Esophagus squamous epithelium (tissue), 5 donors: Measurements from ENCODE around the gene CACNA2D3. TPM values are rescaled to one million over a fixed set of nuclear protein-coding genes. Genes with fewer than 3 reads are reported as not detected.

Source experiments
- DNase-seq: peaks from one replicate; lab custom pipeline; 2025; lab: John Stamatoyannopoulos, UW
- H3K27ac ChIP-seq, 4 donors: fragments of 200-600 bp; sonication (generic); one replicate each; pipeline ENCODE4 v1.5.1; 2016 to 2019; ENCODE audit warnings: mild to moderate bottlenecking in 1 of 4
- H3K27me3 ChIP-seq, 4 donors: fragments of 200-600 bp; sonication (generic); 1 replicate in 3 of 4; 2 replicates in 1 of 4; pipeline versions ENCODE4 v1.5.1 to v1.6.0; 2017 to 2021; ENCODE audit warnings: antibody characterized with exemption in 1 of 4
- H3K36me3 ChIP-seq, 3 donors: fragments of 200-600 bp; sonication (generic); one replicate each; pipeline ENCODE4 v1.5.1; 2016 to 2019
- H3K4me1 ChIP-seq, 3 donors: fragments of 200-600 bp; sonication (generic); one replicate each; pipeline ENCODE4 v1.5.1; 2017 to 2019
- H3K4me3 ChIP-seq, 4 donors: fragments of 200-600 bp; sonication (generic); 1 replicate in 3 of 4; 2 replicates in 1 of 4; pipeline ENCODE4 v1.5.1; 2016 to 2019; ENCODE audit warnings: mild to moderate bottlenecking in 2 of 4, moderate library complexity in 1 of 4
- H3K9me3 ChIP-seq, 3 donors: fragments of 200-600 bp; sonication (generic); one replicate each; pipeline ENCODE4 v1.5.1; 2016 to 2019
- POLR2A ChIP-seq, 4 donors: fragments of 450-650 bp; IDR thresholded peaks; one replicate each; pipeline ENCODE4 v1.6.1; 2017; ENCODE audit warnings: antibody characterized with exemption in 4 of 4, mild to moderate bottlenecking in 4 of 4, moderate library complexity in 3 of 4
- whole genome bisulfite sequencing, 2 donors: methylation state at CpG; one replicate each; pipeline ENCODE4 v1.1.5; 2018; 5-methylcytosine and 5-hydroxymethylcytosine counted together
- intact Hi-C: fragments of 100-400 bp; cut with DNase I; formaldehyde crosslinking; loops from one replicate; pipeline ENCODE4 v1.15.0; 2022
- total RNA-seq, 4 donors: library from RNA; depleted of rRNA; stranded (reverse); fragments of >200 nt; gene quantifications; one replicate each; pipeline ENCODE4 v1.1.0, GENCODE V29; 2016
- TF ChIP-seq, protein P1 (sequence below), 6 experiments: fragments of 450-650 bp in 4 of 6; fragments of 200-600 bp in 2 of 6; sonication (generic) in 2 of 6; IDR thresholded peaks; one replicate each; pipeline ENCODE4 v1.5.1; 2016 to 2019; ENCODE audit warnings: antibody characterized with exemption in 6 of 6, mild to moderate bottlenecking in 4 of 6, moderate library complexity in 4 of 6
- donor health status: DM: yes; HTN: yes; CAD: no.

Gene CACNA2D3
- total RNA-seq, 4 donors from 2014 or later = 1.2 to 7.1 (median 5.1) TPM

GRCh38 chr3:55009372-55009771 lies 887.0 kb downstream of the CACNA2D3 start:
- H3K9me3 ChIP-seq = no peaks in the 10 kb centered on the region
- H3K36me3 ChIP-seq = no peaks in the 10 kb centered on the region
- intact Hi-C loops = no loop called here
- DNase-seq = no peak
- H3K27ac ChIP-seq = no peak overlapping the region
- H3K4me1 ChIP-seq = no peaks in the 10 kb centered on the region
- no peaks in the 10 kb centered on the region for H3K27me3 ChIP-seq
- TF ChIP-seq, protein P1, sequence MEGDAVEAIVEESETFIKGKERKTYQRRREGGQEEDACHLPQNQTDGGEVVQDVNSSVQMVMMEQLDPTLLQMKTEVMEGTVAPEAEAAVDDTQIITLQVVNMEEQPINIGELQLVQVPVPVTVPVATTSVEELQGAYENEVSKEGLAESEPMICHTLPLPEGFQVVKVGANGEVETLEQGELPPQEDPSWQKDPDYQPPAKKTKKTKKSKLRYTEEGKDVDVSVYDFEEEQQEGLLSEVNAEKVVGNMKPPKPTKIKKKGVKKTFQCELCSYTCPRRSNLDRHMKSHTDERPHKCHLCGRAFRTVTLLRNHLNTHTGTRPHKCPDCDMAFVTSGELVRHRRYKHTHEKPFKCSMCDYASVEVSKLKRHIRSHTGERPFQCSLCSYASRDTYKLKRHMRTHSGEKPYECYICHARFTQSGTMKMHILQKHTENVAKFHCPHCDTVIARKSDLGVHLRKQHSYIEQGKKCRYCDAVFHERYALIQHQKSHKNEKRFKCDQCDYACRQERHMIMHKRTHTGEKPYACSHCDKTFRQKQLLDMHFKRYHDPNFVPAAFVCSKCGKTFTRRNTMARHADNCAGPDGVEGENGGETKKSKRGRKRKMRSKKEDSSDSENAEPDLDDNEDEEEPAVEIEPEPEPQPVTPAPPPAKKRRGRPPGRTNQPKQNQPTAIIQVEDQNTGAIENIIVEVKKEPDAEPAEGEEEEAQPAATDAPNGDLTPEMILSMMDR (IDR thresholded peaks at IDR 0.05) = no peak
- no peak for TF ChIP-seq POLR2A (IDR thresholded peaks at IDR 0.05)
- no peak overlapping the region for H3K4me3 ChIP-seq
- 42 to 85% methylated on average over 2 to 4 of the region's 4 CpGs for WGBS, 2 donors

GRCh38 chr3:55012091-55012490 lies 889.7 kb downstream of the CACNA2D3 start:
- 90 to 98% methylated on average over 4 of the region's 4 CpGs for WGBS, 2 donors
- H3K4me1 ChIP-seq = no peaks in the 10 kb centered on the region
- no peaks in the 10 kb centered on the region for H3K36me3 ChIP-seq
- H3K27me3 ChIP-seq = no peaks in the 10 kb centered on the region
- no peak overlapping the region for H3K4me3 ChIP-seq
- H3K27ac ChIP-seq = no peak overlapping the region
- DNase-seq = no peak
- intact Hi-C loops = no loop called here
- TF ChIP-seq, protein P1 (IDR thresholded peaks at IDR 0.05) = no peak
- TF ChIP-seq POLR2A (IDR thresholded peaks at IDR 0.05) = no peak
- H3K9me3 ChIP-seq = no peaks in the 10 kb centered on the region

DNA sequence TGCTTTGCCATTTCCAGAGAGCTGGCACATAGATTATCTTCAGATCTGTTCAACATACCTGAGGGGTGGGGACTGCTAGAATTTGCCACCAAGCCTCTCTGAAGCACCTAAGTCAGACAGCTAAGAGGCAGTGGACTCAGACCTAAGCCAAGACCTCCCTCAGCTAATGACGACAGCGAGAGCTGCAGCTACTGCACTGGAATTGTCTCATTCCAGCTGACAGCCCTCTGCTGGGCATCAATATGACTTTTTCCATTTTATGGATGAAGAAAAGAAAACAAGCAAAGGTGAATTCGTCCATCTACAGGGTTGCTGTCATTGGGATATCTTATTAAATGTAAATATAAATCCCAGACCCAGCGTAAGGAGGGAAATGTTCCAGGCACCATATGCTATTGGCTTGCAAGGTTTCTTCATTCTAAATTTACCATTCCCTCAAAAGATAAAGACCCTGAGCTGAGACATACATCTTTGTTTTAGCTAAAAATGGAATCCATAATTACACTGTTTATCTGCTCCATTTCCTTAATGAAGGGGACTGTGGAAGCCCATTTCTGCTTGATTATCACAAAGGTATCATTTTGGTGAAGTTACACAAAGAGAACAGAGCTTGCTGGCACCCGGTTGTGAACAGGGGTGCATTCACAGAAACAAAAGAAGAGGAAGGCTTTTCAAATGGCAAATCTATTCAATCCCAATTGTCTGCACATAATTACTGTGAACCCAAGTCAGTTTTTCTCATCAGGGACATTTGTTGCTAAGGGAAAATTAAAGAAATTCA lies 891.0 kb downstream of the CACNA2D3 start:
- intact Hi-C loops = no loop called here
- H3K4me1 ChIP-seq = no peaks in the 10 kb centered on the region
- H3K36me3 ChIP-seq = no peaks in the 10 kb centered on the region
- no peaks in the 10 kb centered on the region for H3K27me3 ChIP-seq
- no peak for TF ChIP-seq POLR2A (IDR thresholded peaks at IDR 0.05)
- TF ChIP-seq, protein P1 (IDR thresholded peaks at IDR 0.05) = no peak
- 73 to 83% methylated on average over 4 to 5 of the region's 5 CpGs for WGBS, 2 donors
- no peak for DNase-seq
- no peak overlapping the region for H3K27ac ChIP-seq
- no peak overlapping the region for H3K4me3 ChIP-seq
- H3K9me3 ChIP-seq = no peaks in the 10 kb centered on the region

GRCh38 chr3:55014081-55014480 lies 891.7 kb downstream of the CACNA2D3 start:
- Histone ChIP-seq H3K27ac (no peak overlapping the region), H3K27me3 (no peaks in the 10 kb centered on the region), H3K4me3 (no peak overlapping the region), H3K36me3 (no peaks in the 10 kb centered on the region), H3K4me1 (no peaks in the 10 kb centered on the region), H3K9me3 (no peaks in the 10 kb centered on the region)
- intact Hi-C loops = no loop called here
- 67 to 71% methylated on average over 4 of the region's 4 CpGs for WGBS, 2 donors
- DNase-seq = no peak
- TF ChIP-seq POLR2A (IDR thresholded peaks at IDR 0.05) = no peak
- TF ChIP-seq, protein P1 (IDR thresholded peaks at IDR 0.05) = no peak

GRCh38 chr3:55014906-55015305 lies 892.6 kb downstream of the CACNA2D3 start:
- no peaks in the 10 kb centered on the region for H3K36me3 ChIP-seq
- WGBS, 2 donors = 67 to 76% methylated on average over 5 of the region's 5 CpGs
- no peaks in the 10 kb centered on the region for H3K27me3 ChIP-seq
- H3K4me1 ChIP-seq = no peaks in the 10 kb centered on the region
- intact Hi-C loops = no loop called here
- H3K27ac ChIP-seq = no peak overlapping the region
- no peak overlapping the region for H3K4me3 ChIP-seq
- H3K9me3 ChIP-seq = no peaks in the 10 kb centered on the region
- no peak for TF ChIP-seq POLR2A (IDR thresholded peaks at IDR 0.05)
- TF ChIP-seq, protein P1 (IDR thresholded peaks at IDR 0.05) = no peak
- no peak for DNase-seq
